SH-SY5Y (cell line): ENCODE measurements around the gene SIM2.

ENCODE experiments used
- GATA2 ChIP-seq: IDR thresholded peaks from 2 replicates; pipeline ENCODE4 v1.6.1; 2011; ENCODE audit warnings: mild to moderate bottlenecking, low read depth, low read length
- GATA3 ChIP-seq: IDR thresholded peaks from 2 replicates; pipeline ENCODE4 v1.6.1; 2011; ENCODE audit warnings: low read depth, mild to moderate bottlenecking, low read length, moderate library complexity

DNA sequence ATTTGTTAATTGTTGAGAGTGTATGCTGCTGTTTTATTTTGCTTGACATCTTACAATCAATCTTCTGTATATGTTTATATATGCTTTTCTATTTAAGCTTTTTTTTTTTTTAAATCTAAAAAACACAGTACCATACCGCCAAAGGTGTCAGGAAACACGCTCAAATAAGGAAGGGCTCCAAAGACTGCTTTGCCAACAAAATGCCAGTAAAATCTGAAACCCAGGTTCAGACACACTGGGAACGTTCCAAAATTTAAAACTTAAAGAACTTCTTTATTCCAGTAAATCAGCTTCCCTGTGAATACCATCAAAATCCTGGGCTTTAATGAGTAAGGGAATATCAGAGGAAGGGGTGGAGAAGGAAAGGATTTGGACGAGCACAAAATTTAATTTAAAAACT is 87.3 kb downstream of the SIM2 start:
- TF ChIP-seq GATA2 = no peak
- TF ChIP-seq GATA3 = no peak
